AG04449 (cell line): ENCODE results near the gene TNS1.
"Not testable (repeated sequence)": the region's sequence is repeated elsewhere in the genome, so short reads cannot be mapped to it uniquely, and the experiment has no call there.

Experiments used
- CTCF ChIA-PET: fragments of 350-600 bp; formaldehyde crosslinking; extraction: SDS; loops from one replicate; lab custom pipeline; 2021; ENCODE audit warnings: antibody characterized with exemption; lab: Yijun Ruan, JAX
- POLR2A ChIA-PET: fragments of 400-600, 350-600 bp; formaldehyde crosslinking; extraction: SDS; loops from one replicate; lab custom pipeline; 2020; ENCODE audit warnings: antibody characterized with exemption, inconsistent platforms; lab: Yijun Ruan, JAX
- DNase-seq: peaks from one replicate; pipeline ENCODE4 v3.0.0-alpha.2; 2010; ENCODE audit warnings: low read depth, low spot score
- H3K4me3 ChIP-seq: 2 replicates; pipeline ENCODE4 v1.5.1; 2011; ENCODE audit warnings: low read depth, mild to moderate bottlenecking, control low read depth, low read length
- CTCF ChIP-seq: IDR thresholded peaks from one replicate; pipeline ENCODE4 v1.5.1; 2011; ENCODE audit warnings: mild to moderate bottlenecking, moderate library complexity, low read length, control low read depth, inconsistent platforms; ENCODE audit not compliant: insufficient read depth; ENCODE audit errors: missing control alignments

Gene TNS1

GRCh38 chr2:217817466-217818292 lies 185.1 kb downstream of the TNS1 start:
- CTCF ChIA-PET, result interaction anchor here (0.9 kb wide), 1 partner anchor 28 kb away, joined by 4 read pairs; no protein-coding TSS in a partner anchor
- H3K4me3 ChIP-seq, result no peak overlapping the region
- no peak for TF ChIP-seq CTCF
- DNase-seq, result no peak
- POLR2A ChIA-PET, result interaction anchor here (0.6 kb wide), 1 partner anchor 33 kb away, joined by 3 read pairs; no protein-coding TSS in a partner anchor

- no peak for DNase-seq
- POLR2A ChIA-PET, result interaction anchor here (0.7 kb wide), 1 partner anchor 20 kb away, joined by 3 read pairs; no protein-coding TSS in a partner anchor
- no peak overlapping the region for H3K4me3 ChIP-seq
- no peak for TF ChIP-seq CTCF
- CTCF ChIA-PET, result interaction anchor here (0.9 to 1.5 kb wide), 2 partner anchors 26 to 30 kb away, joined by 4 to 6 read pairs; no protein-coding TSS in a partner anchor
Measured at GRCh38 chr2:217816396-217816869, 186.4 kb downstream of the TNS1 start.

GRCh38 chr2:217813828-217814227 lies 189.0 kb downstream of the TNS1 start:
- no peak overlapping the region for H3K4me3 ChIP-seq
- no peak for DNase-seq
- CTCF ChIA-PET, result interaction anchor here (3.1 to 8.2 kb wide), 2 partner anchors 23 to 28 kb away, joined by 8 to 41 read pairs; no protein-coding TSS in a partner anchor
- no peak for TF ChIP-seq CTCF
- POLR2A ChIA-PET, result no interaction called here

GRCh38 chr2:217812170-217812569 lies 190.6 kb downstream of the TNS1 start:
- ChIA-PET CTCF (interaction anchor here (1.4 to 8.2 kb wide), 4 partner anchors 10 to 74 kb away, joined by 4 to 41 read pairs (median 6); no protein-coding TSS in a partner anchor), POLR2A (no interaction called here)
- no peak overlapping the region for H3K4me3 ChIP-seq
- no peak for TF ChIP-seq CTCF
- DNase-seq, result no peak

GRCh38 chr2:217810260-217810659 lies 192.5 kb downstream of the TNS1 start:
- no peak for TF ChIP-seq CTCF
- ChIA-PET CTCF (interaction anchor here (0.9 to 8.2 kb wide), 4 partner anchors 9 to 184 kb away, joined by 3 to 41 read pairs (median 3); no protein-coding TSS in a partner anchor), POLR2A (no interaction called here)
- H3K4me3 ChIP-seq, result no peak overlapping the region
- no peak for DNase-seq

GRCh38 chr2:217809736-217810135 lies 193.1 kb downstream of the TNS1 start:
- H3K4me3 ChIP-seq, result no peak overlapping the region
- TF ChIP-seq CTCF, result no peak
- DNase-seq, result no peak
- CTCF ChIA-PET, result interaction anchor here (0.9 to 8.2 kb wide), 4 partner anchors 19 to 184 kb away, joined by 3 to 41 read pairs (median 4); no protein-coding TSS in a partner anchor
- POLR2A ChIA-PET, result no interaction called here

GRCh38 chr2:217808967-217809366 lies 193.8 kb downstream of the TNS1 start:
- POLR2A ChIA-PET, DNase-seq, H3K4me3 ChIP-seq: not testable (repeated sequence)
- CTCF ChIA-PET, result interaction anchor here (0.8 to 8.2 kb wide), 4 partner anchors 19 to 78 kb away, joined by 3 to 41 read pairs (median 4); no protein-coding TSS in a partner anchor
